Activated CD4-positive, alpha-beta T cell treated with anti-CD3 and anti-CD28 coated beads for 1 hour (primary cell): ENCODE measurements around the gene CH25H.

Experiments used
- DNase-seq: peaks from one replicate; pipeline ENCODE4 v3.0.0-alpha.2; 2020

CH25H gene

DNA sequence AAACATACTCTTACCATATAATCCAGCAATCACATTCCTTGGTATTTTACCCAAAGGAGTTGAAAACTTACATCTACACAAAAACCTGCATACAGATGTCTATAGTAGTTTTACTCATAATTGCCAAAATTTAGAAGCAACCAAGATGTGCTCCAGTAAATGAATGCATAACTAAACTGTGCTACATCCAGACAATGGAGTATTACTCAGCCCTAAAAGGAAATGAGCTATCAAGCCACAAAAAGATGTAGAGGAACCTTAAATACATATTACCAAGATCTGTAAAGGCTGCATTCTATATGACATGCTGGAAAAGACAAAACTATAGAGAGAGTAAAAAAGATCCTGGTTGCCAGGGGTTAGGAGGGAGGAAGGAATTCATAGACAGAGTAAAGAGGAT is 21.8 kb upstream of the CH25H start:
- no peak for DNase-seq

GRCh38 chr10:89228146-89228545 is 21.0 kb upstream of the CH25H start:
- DNase-seq = no peak

GRCh38 chr10:89226891-89227290 is 19.8 kb upstream of the CH25H start:
- DNase-seq = no peak

GRCh38 chr10:89224739-89225443 is 17.8 kb upstream of the CH25H start:
- DNase-seq = no peak

DNA sequence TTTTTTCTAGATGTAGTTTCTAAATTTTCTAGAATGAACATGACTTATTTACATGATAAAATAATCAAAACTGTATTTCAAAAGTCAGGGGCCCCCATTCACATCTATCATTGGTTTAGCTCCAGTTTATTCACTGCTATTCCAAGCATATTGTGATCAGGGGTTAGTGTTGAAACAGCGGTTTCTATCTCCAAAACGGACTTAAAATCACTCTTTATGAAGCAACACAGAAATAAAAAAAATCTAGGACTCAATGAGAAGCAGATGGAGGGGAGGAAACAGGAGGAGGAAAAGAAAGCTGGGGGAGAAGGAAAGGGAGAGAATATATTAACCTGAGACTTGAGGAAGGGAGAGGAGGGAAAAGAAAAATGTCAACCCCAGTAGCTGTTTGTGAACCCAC is 14.8 kb upstream of the CH25H start:
- DNase-seq = no peak

GRCh38 chr10:89219513-89220218 is 12.5 kb upstream of the CH25H start:
- DNase-seq = no peak

DNA sequence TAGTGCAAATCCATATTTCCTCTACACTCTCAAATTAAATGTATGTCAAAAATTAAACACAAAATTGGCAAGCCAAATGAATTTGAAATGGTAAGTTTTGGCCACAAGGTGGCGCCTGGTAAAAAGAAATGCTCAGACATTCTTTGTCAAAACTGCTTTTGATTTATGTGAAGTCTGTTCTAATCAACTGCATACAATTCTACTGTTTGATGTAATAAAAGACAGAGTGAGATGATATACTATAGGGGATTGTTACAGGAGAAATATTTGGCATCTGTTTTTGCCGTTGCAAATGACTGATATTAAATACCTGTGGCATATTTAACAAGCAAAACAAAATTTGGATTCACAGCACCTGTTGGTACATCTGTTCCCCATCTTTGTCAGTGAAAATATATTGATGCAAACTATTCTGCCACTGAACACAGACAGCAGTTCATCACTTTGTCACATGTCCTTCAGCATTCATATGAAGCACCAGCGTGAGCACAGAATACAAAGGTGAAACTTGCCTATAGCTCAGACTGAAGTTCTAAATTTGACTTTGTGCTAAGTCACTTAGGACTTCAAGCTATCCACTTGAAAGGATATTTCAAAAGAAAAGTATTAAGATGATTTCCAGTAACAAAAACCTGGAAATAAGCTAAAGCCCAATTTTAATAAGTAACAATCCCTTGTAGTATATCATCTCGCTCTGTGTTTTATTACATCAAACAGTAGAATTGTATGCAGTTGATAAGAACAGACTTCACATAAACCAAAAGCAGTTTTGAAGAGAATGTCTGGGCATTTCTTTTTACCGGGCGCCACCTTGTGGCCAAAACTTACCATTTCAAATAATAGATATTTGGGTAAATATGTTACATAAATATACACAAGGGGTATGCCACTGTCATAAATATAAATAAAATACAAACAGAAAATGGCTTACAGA is 10.2 kb upstream of the CH25H start:
- DNase-seq = peak; percentile 35

DNA sequence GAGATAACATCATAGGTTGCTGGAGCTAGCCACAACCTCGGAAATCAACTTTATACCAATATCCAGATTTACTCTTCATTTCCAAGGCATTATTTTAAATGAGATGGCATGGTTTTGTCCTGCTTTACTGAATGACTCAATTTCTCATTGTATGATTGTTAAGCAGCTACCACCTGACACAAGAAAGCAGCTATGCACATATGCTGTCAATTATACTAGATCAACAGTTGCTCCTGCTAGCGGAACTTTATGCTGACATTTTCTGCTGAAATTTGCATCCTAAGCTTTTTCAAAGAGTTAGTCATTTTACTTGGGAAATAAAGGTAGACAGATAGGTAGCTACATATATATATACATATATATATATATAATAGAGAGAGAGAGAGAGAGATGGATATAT is 8.9 kb upstream of the CH25H start:
- no peak for DNase-seq

- DNase-seq = no peak
These were observed 8.4 kb upstream of the CH25H start for GRCh38 chr10:89215511-89215910.

GRCh38 chr10:89214566-89215165 is 7.5 kb upstream of the CH25H start:
- no peak for DNase-seq

DNA sequence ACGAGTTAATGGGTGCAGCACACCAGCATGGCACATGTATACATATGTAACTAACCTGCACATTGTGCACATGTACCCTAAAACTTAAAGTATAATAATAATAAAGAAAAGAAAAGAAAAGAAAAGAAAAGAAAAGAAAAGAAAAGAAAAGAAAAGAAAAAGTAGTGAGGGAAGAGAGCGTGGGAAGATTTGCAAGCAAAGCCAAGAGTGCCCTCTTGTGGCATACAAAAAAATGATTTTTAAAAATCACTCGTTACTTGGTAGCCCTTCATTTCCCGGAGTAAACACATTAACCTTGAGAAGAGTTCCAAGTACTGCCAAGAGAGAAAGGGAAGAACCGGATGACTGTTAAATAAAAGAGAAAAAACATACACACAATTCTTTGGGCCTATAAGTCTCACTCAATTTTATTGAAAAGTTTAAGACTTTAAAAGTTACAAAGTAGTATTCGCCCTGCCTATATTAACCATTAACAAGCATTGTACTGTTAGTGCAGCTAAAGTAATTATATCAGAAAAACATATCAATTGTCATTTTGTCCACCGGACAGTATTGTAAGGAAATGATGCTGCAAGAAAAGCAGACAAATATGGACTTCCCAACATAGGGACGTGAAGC is 6.2 kb upstream of the CH25H start:
- no peak for DNase-seq

GRCh38 chr10:89210794-89211425 is 3.8 kb upstream of the CH25H start:
- DNase-seq = no peak

GRCh38 chr10:89209718-89210117 is 2.6 kb upstream of the CH25H start:
- DNase-seq = no peak

- no peak for DNase-seq
These were observed 859 bp upstream of the CH25H start for GRCh38 chr10:89207801-89208551.

DNA sequence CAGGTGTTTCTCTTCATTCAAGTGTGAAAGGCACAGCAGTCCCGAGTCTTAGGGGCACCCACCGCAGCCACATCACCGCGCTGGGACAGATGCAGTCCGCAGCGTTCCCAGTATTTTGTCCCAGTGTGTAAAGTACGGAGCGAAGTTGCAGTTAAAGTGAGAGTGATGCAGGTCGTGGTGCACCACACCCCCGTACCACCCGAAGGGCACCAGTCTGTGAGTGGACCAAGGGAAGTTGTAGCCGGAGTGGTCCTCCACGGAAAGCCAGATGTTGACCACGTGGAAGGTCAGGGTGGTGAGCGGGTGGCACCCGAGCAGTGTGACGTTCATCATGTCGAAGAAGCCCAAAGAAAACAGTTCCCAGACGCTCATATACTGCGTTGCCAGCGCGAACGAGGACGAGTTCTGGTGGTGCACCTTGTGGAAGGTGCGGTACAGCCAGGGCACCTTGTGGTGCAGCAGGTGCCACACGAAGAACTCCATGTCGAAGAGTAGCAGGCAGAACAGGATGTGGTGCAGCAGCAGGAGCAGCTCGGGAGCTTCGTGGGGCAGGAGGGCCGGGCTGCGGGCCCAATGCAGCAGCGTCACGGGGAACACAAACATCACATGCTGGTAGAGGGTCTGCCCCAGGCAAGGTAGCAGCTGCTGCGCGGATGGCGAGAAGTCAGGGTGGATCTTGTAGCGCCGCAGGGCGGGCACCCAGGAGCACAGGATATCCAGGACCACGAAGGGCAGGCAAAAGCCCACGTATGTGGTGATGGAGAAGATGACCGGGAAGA is 526 bp downstream of the CH25H start:
- DNase-seq = peak; percentile 20

- DNase-seq = no peak
These were observed 2.4 kb downstream of the CH25H start for GRCh38 chr10:89204621-89205185.

DNA sequence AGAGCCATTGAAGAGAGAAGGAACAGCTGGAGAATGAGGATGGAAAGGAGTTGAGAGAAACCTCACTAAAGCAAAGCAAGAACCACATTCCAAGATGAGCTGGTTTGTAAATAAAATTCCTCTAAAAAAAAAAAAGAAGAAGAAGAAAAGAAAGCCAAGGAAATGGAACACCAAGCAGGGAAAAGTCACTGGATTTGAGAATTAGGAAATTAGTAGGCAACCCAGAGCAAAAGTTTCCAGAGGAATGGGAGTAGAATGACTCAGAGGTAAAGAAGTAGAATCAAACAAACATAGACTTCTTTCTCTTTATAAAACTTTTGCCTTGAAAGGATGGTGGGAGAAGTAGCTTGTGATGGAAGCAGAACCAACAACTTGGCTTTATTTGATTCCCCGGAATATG is 3.9 kb downstream of the CH25H start:
- no peak for DNase-seq

DNA sequence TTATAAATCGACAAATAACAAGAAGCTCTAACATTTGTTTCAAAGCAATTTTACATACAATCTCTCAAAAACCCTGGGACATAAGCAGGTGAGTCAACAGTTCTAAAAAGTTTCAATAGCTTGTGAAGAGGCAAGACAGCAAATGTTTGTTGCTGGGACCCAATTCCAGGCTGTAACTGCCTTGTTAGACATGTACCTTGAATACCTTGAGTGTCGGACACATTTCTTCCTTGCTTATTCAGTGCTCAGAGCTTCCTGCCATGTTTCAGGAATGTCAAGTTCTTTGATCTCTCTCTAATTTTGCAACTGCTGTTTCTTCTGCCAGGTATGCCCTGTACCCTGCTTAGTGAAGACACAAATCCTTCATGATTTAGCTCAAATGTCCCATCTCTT is 5.1 kb downstream of the CH25H start:
- DNase-seq = no peak

GRCh38 chr10:89201345-89202032 is 5.6 kb downstream of the CH25H start:
- no peak for DNase-seq

GRCh38 chr10:89197473-89197872 is 9.6 kb downstream of the CH25H start:
- no peak for DNase-seq
